Body of pancreas (tissue), 4 donors: ENCODE data around the gene TUSC1. TPM values are rescaled to one million over a fixed set of nuclear protein-coding genes. Genes with fewer than 3 reads are reported as not detected.

Source experiments
- ATAC-seq: fragments of 150-250 bp; one replicate; pipeline ENCODE4 v1.9.1; 2016
- DNase-seq, 4 donors: peaks; one replicate each; pipeline ENCODE4 v3.0.0-alpha.2; 2019
- H3K27ac ChIP-seq, 4 donors: fragments of 200-600 bp; sonication (generic); 1 replicate in 3 of 4; 2 replicates in 1 of 4; pipeline versions ENCODE4 v1.5.1 to v1.6.1; 2016 to 2019; ENCODE audit warnings: mild to moderate bottlenecking in 1 of 4, mixed read lengths in 1 of 4, moderate library complexity in 1 of 4
- H3K27me3 ChIP-seq, 2 donors: fragments of 200-600 bp; sonication (generic); one replicate each; pipeline ENCODE4 v1.6.0; 2016; ENCODE audit warnings: mild to moderate bottlenecking in 1 of 2
- H3K36me3 ChIP-seq, 2 donors: fragments of 200-600 bp; sonication (generic); replicated peaks in 1 of 2; 2 replicates each; pipeline ENCODE4 v1.5.1; 2016; ENCODE audit warnings: low read depth in 2 of 2; ENCODE audit not compliant: insufficient read depth in 1 of 2
- H3K4me1 ChIP-seq: fragments of 200-600 bp; sonication (generic); one replicate; pipeline ENCODE4 v1.6.0; 2016
- H3K4me3 ChIP-seq, 2 donors: fragments of 200-600 bp; sonication (generic); 1 replicate in 1 of 2; 2 replicates in 1 of 2; pipeline ENCODE4 v1.5.1; 2016 to 2019
- H3K9me3 ChIP-seq, 3 donors: fragments of 200-600 bp; sonication (generic); 1 replicate in 2 of 3; 2 replicates in 1 of 3; pipeline ENCODE4 v1.5.1; 2016
- CTCF ChIP-seq, 7 experiments: fragments of 450-650 bp in 4 of 7; fragments of 200-600 bp in 3 of 7; sonication (generic) in 3 of 7; IDR thresholded peaks; one replicate each; pipeline ENCODE4 v1.5.1; 2016 to 2019; ENCODE audit warnings: antibody characterized with exemption in 7 of 7
- POLR2A ChIP-seq, 3 donors: fragments of 450-650 bp; IDR thresholded peaks; one replicate each; pipeline ENCODE4 v1.6.1; 2016; ENCODE audit warnings: antibody characterized with exemption in 3 of 3, mild to moderate bottlenecking in 2 of 3
- WGBS, 2 donors: methylation state at CpG; one replicate each; pipeline ENCODE4 v1.1.5; 2017; 5-methylcytosine and 5-hydroxymethylcytosine counted together
- intact Hi-C: fragments of 100-400 bp; cut with DNase I; formaldehyde crosslinking; loops from one replicate; pipeline ENCODE4 v1.15.1; 2023
- total RNA-seq, 2 donors: library from RNA; depleted of rRNA; stranded (reverse); fragments of >200 nt; gene quantifications; one replicate each; pipeline ENCODE4 v1.1.0, GENCODE V29; 2016

Gene TUSC1
- 10 to 100 TPM; 14.3 to 24.4 TPM for total RNA-seq

DNA sequence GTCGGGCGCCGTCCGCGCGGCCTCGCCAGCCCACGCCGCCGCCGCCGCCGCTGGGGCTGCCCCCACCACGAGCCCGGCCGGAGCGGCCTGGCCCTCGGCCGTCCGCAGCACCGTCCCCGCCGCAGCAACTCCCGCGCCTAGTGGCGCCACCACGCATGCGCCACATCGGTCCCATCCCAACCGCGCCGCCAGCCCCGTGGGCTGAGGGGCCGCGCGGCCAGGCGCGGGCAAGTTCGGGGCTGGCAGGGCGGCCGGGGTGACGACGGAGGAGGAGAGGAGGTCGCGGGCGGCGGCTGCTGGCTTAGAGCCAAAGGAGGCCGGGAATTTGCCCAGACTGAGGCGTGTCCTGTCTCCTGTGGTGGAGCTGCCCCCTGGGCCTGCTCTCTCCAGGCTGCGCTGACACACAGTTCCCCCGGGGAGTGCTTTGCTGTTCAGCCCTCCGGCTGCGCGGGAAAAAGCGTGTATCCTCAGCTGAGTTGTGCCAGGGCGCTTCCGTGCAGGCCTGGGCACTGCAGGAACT is at the start of gene TUSC1:
Gene TUSC1, minus strand, starts transcription at position 298 of the 520 bp plus-strand sequence. Its CDS starts 132 bp downstream, at position 166.
- whole genome bisulfite sequencing, 2 donors: 1% methylated on average over 19 to 48 of the region's 57 CpGs
- H3K27ac ChIP-seq: peak within 1 kb of the TSS; percentile 74 to 98 (median 96)

GRCh38 chr9:25726871-25727410 is 48.7 kb upstream of the TUSC1 start:
- Histone ChIP-seq H3K36me3 (no peaks in the 10 kb centered on the region), H3K4me1 (no peaks in the 10 kb centered on the region), H3K4me3 (no peak overlapping the region), H3K27ac (no peak overlapping the region), H3K9me3 (no peaks in the 10 kb centered on the region), H3K27me3 (no peaks in the 10 kb centered on the region)
- 45 to 48% methylated on average over 2 of the region's 2 CpGs for WGBS, 2 donors
- ATAC-seq (no peak), DNase-seq (no peak)
- TF ChIP-seq POLR2A (IDR thresholded peaks at IDR 0.05): no peak
- no peak for TF ChIP-seq CTCF (IDR thresholded peaks at IDR 0.05)
- intact Hi-C loops: no loop called here

More for the DNA sequence above, at the start of gene TUSC1:
- DNase-seq: peak; percentile 82 to 87 (median 86)
- Histone ChIP-seq H3K9me3 (no peaks in the 10 kb centered on the region), H3K36me3 (no peaks in the 10 kb centered on the region), H3K4me1 (peaks cover 19% of the 10 kb centered on the region), H3K4me3 (peak within 1 kb of the TSS; percentile 67 to 81), H3K27me3 (no peaks in the 10 kb centered on the region)
- TF ChIP-seq CTCF (IDR thresholded peaks at IDR 0.05) (peak in 4 of 7 experiments; percentile 12 to 47 (median 22)), POLR2A (IDR thresholded peaks at IDR 0.05) (peak; percentile 15 to 35 (median 27))
- peak; percentile 81 for ATAC-seq
- intact Hi-C loops: no loop called here

- H3K27ac ChIP-seq: no peak overlapping the region
- H3K27me3 ChIP-seq: no peaks in the 10 kb centered on the region
- no peaks in the 10 kb centered on the region for H3K9me3 ChIP-seq
- no peaks in the 10 kb centered on the region for H3K4me1 ChIP-seq
- no peak overlapping the region for H3K4me3 ChIP-seq
- intact Hi-C loops: no loop called here
- 80 to 85% methylated on average over 3 of the region's 3 CpGs for WGBS, 2 donors
- no peak for TF ChIP-seq CTCF (IDR thresholded peaks at IDR 0.05)
- TF ChIP-seq POLR2A (IDR thresholded peaks at IDR 0.05): no peak
- H3K36me3 ChIP-seq: no peaks in the 10 kb centered on the region
- ATAC-seq (no peak), DNase-seq (no peak)
Observed at GRCh38 chr9:25724424-25724823, 46.2 kb upstream of the TUSC1 start.

- Histone ChIP-seq H3K4me1 (peaks cover 6% of the 10 kb centered on the region), H3K27me3 (no peaks in the 10 kb centered on the region), H3K4me3 (no peak overlapping the region), H3K36me3 (no peaks in the 10 kb centered on the region), H3K9me3 (no peaks in the 10 kb centered on the region), H3K27ac (no peak overlapping the region)
- DNase-seq: peak; percentile 39 to 71 (median 58)
- peak; percentile 95 for ATAC-seq
- WGBS, 2 donors: 37 to 40% methylated on average over 6 of the region's 6 CpGs
- intact Hi-C loops: no loop called here
- TF ChIP-seq CTCF (IDR thresholded peaks at IDR 0.05) (peak; percentile 25 to 72 (median 55)), POLR2A (IDR thresholded peaks at IDR 0.05) (no peak)
Observed at GRCh38 chr9:25716220-25716872, 38.1 kb upstream of the TUSC1 start.
